Activated CD4-positive, alpha-beta T cell treated with anti-CD3 and anti-CD28 coated beads for 4 hours (primary cell): Measurements from ENCODE around the gene CAND2.
A peak's percentile ranks its signal among the peaks of the same experiment; 100 is the strongest.
"Not testable (repeated sequence)": the region's sequence is repeated elsewhere in the genome, so short reads cannot be mapped to it uniquely, and the experiment has no call there.

Experiments used
- DNase-seq, 2 donors: peaks; one replicate each; pipeline ENCODE4 v3.0.0-alpha.2; 2020

Gene CAND2

GRCh38 chr3:12772462-12772861 lies 24.0 kb upstream of the CAND2 start:
- DNase-seq = no peak

- DNase-seq = no peak
Observed at GRCh38 chr3:12773030-12773709, 23.3 kb upstream of the CAND2 start.

- DNase-seq = no peak
Observed at GRCh38 chr3:12773710-12774086, 22.8 kb upstream of the CAND2 start.

- DNase-seq = no peak
Observed at GRCh38 chr3:12774619-12775018, 21.9 kb upstream of the CAND2 start.

GRCh38 chr3:12775226-12775625 lies 21.3 kb upstream of the CAND2 start:
- DNase-seq = no peak

GRCh38 chr3:12775970-12776369 lies 20.5 kb upstream of the CAND2 start:
- DNase-seq = not testable (repeated sequence)

- DNase-seq = no peak
Observed at GRCh38 chr3:12777171-12777570, 19.3 kb upstream of the CAND2 start.

- DNase-seq = no peak
Observed at GRCh38 chr3:12780751-12781150, 15.7 kb upstream of the CAND2 start.

GRCh38 chr3:12782172-12782815 lies 14.2 kb upstream of the CAND2 start:
- DNase-seq = no peak

- no peak for DNase-seq
Observed at GRCh38 chr3:12785096-12785495, 11.4 kb upstream of the CAND2 start.

GRCh38 chr3:12787346-12787745 lies 9.1 kb upstream of the CAND2 start:
- DNase-seq = peak; percentile 31 to 71

- not testable (repeated sequence) for DNase-seq
Observed at GRCh38 chr3:12787967-12788690, 8.4 kb upstream of the CAND2 start.

GRCh38 chr3:12791430-12791829 lies 5.0 kb upstream of the CAND2 start:
- DNase-seq = no peak

GRCh38 chr3:12793701-12794100 lies 2.8 kb upstream of the CAND2 start:
- no peak for DNase-seq

- no peak for DNase-seq
Observed at GRCh38 chr3:12797124-12797891, 828 bp downstream of the CAND2 start.

- no peak for DNase-seq
Observed at GRCh38 chr3:12797892-12798558, 1.5 kb downstream of the CAND2 start.

- DNase-seq = no peak
Observed at GRCh38 chr3:12798559-12799179, 2.2 kb downstream of the CAND2 start.

GRCh38 chr3:12799525-12800440 lies 3.3 kb downstream of the CAND2 start:
- no peak for DNase-seq

GRCh38 chr3:12803371-12803770 lies 6.9 kb downstream of the CAND2 start:
- no peak for DNase-seq

- no peak for DNase-seq
Observed at GRCh38 chr3:12807066-12807465, 10.6 kb downstream of the CAND2 start.
